NCI-H187 (cell line): ENCODE data around the gene SYNGR3.
"Not testable (repeated sequence)": the region's sequence is repeated elsewhere in the genome, so short reads cannot be mapped to it uniquely, and the experiment has no call there.

Experiments
- DNase-seq, 2 experiments: peaks; one replicate each; lab custom pipeline; 2025; lab: John Stamatoyannopoulos, UW

The SYNGR3 gene

GRCh38 chr16:2009164-2009711, 19.5 kb downstream of the SYNGR3 start:
- no peak for DNase-seq

GRCh38 chr16:2009791-2010510, 20.2 kb downstream of the SYNGR3 start, which contains the start of gene ZNF598:
Gene ZNF598, minus strand, starts transcription at chr16:2009821.
- peak; percentile 74 to 87 for DNase-seq

- not testable (repeated sequence) for DNase-seq
Measured at GRCh38 chr16:2011726-2012125, 22.0 kb downstream of the SYNGR3 start.

- DNase-seq = no peak
Measured at GRCh38 chr16:2013527-2013926, 23.8 kb downstream of the SYNGR3 start.

- no peak for DNase-seq
Measured at GRCh38 chr16:2015117-2015946, 25.6 kb downstream of the SYNGR3 start.

GRCh38 chr16:2015947-2016208, 26.1 kb downstream of the SYNGR3 start:
- no peak for DNase-seq

GRCh38 chr16:2016407-2016922, 26.7 kb downstream of the SYNGR3 start:
- DNase-seq = no peak

- no peak for DNase-seq
Measured at GRCh38 chr16:2019518-2019920, 29.7 kb downstream of the SYNGR3 start, which contains the start of gene NPW. Gene NPW, plus strand, starts transcription at chr16:2019785.

- no peak for DNase-seq
Measured at GRCh38 chr16:2019921-2020831, 30.4 kb downstream of the SYNGR3 start.

- DNase-seq = no peak
Measured at GRCh38 chr16:2022723-2023091, 32.9 kb downstream of the SYNGR3 start.

- peak; percentile 94 to 98 for DNase-seq
Measured at GRCh38 chr16:2023092-2024031, 33.6 kb downstream of the SYNGR3 start.

- DNase-seq = no peak
Measured at GRCh38 chr16:2024032-2024420, 34.3 kb downstream of the SYNGR3 start.

- no peak for DNase-seq
Measured at GRCh38 chr16:2025251-2025650, 35.5 kb downstream of the SYNGR3 start.

- no peak for DNase-seq
Measured at GRCh38 chr16:2025878-2026460, 36.2 kb downstream of the SYNGR3 start.

- peak in 1 of 2 experiments; percentile 53 for DNase-seq
Measured at GRCh38 chr16:2026461-2027023, 36.8 kb downstream of the SYNGR3 start, which contains the start of gene NHERF2. Gene NHERF2, plus strand, starts transcription at chr16:2026902. Its CDS starts 104 bp downstream, at chr16:2027006.

GRCh38 chr16:2027024-2028010, 37.5 kb downstream of the SYNGR3 start:
- DNase-seq = no peak

GRCh38 chr16:2028146-2028545, 38.4 kb downstream of the SYNGR3 start:
- no peak for DNase-seq

GRCh38 chr16:2028620-2029220, 39.0 kb downstream of the SYNGR3 start:
- DNase-seq = peak; percentile 40 to 51
